Measurements from ENCODE around the gene TFPI.

Gene TFPI

GRCh38 chr2:187550857-187551256, 3.4 kb downstream of the TFPI start:
- Histone ChIP-seq H2AFZ (ENCODE audit: low read depth, low read length) (no peak overlapping the region), H3K9ac (ENCODE audit: low read depth, low read length) (no peak overlapping the region), H3K27ac (ENCODE audit: low read length) (no peak overlapping the region), H3K27me3 (ENCODE audit: insufficient read depth, low read length, poor library complexity) (no peaks in the 10 kb centered on the region), H3K36me3 (ENCODE audit: insufficient read depth, low read length) (peaks cover 3% of the 10 kb centered on the region; the same call in 1 of the 2 replicates), H3K4me3 (ENCODE audit: low read depth in 1 of 2, low read length in 2 of 2) (no peak overlapping the region), H3K79me2 (ENCODE audit: insufficient read depth, low read length) (peaks cover 4% of the 10 kb centered on the region), H3K4me1 (ENCODE audit: insufficient read depth, low read length) (peaks cover 40% of the 10 kb centered on the region), H4K20me1 (ENCODE audit: insufficient read depth, low read length) (no peaks in the 10 kb centered on the region), H3K4me2 (ENCODE audit: insufficient read depth, low read length) (no peak overlapping the region), H3K9me3 (ENCODE audit: insufficient read depth, low read length, severe bottlenecking) (no peaks in the 10 kb centered on the region)
- ATAC-seq (ENCODE audit: insufficient read depth, low read depth) (no peak), DNase-seq (no peak)
- no peak for TF ChIP-seq EZH2 (IDR thresholded peaks at IDR 0.05; ENCODE audit: borderline replicate concordance, low read depth, low read length, severe bottlenecking)
- TF ChIP-seq CTCF (IDR thresholded peaks at IDR 0.05; ENCODE audit: borderline replicate concordance, extremely low read depth, low read length, poor library complexity, severe bottlenecking), result no peak

GRCh38 chr2:187549951-187550555, 4.2 kb downstream of the TFPI start:
- no peak overlapping the region for H3K9ac ChIP-seq (ENCODE audit: low read depth, low read length)
- peaks cover 4% of the 10 kb centered on the region for H3K79me2 ChIP-seq (ENCODE audit: insufficient read depth, low read length)
- peaks cover 3% of the 10 kb centered on the region; the same call in 1 of the 2 replicates for H3K36me3 ChIP-seq (ENCODE audit: insufficient read depth, low read length)
- no peaks in the 10 kb centered on the region for H3K27me3 ChIP-seq (ENCODE audit: insufficient read depth, low read length, poor library complexity)
- no peak for TF ChIP-seq CTCF (IDR thresholded peaks at IDR 0.05; ENCODE audit: borderline replicate concordance, extremely low read depth, low read length, poor library complexity, severe bottlenecking)
- TF ChIP-seq EZH2 (IDR thresholded peaks at IDR 0.05; ENCODE audit: borderline replicate concordance, low read depth, low read length, severe bottlenecking), result no peak
- no peak overlapping the region for H2AFZ ChIP-seq (ENCODE audit: low read depth, low read length)
- DNase-seq, result no peak
- no peak for ATAC-seq (ENCODE audit: insufficient read depth, low read depth)
- H3K4me3 ChIP-seq (ENCODE audit: low read depth in 1 of 2, low read length in 2 of 2), result no peak overlapping the region
- no peaks in the 10 kb centered on the region for H3K9me3 ChIP-seq (ENCODE audit: insufficient read depth, low read length, severe bottlenecking)
- H3K4me2 ChIP-seq (ENCODE audit: insufficient read depth, low read length), result no peak overlapping the region
- no peak overlapping the region for H3K27ac ChIP-seq (ENCODE audit: low read length)
- H3K4me1 ChIP-seq (ENCODE audit: insufficient read depth, low read length), result peaks cover 35% of the 10 kb centered on the region
- no peaks in the 10 kb centered on the region for H4K20me1 ChIP-seq (ENCODE audit: insufficient read depth, low read length)

GRCh38 chr2:187549193-187549592, 5.0 kb downstream of the TFPI start:
- Histone ChIP-seq H3K4me1 (ENCODE audit: insufficient read depth, low read length) (peaks cover 27% of the 10 kb centered on the region; the same call in 1 of the 2 replicates), H3K9me3 (ENCODE audit: insufficient read depth, low read length, severe bottlenecking) (no peaks in the 10 kb centered on the region), H2AFZ (ENCODE audit: low read depth, low read length) (no peak overlapping the region), H3K4me2 (ENCODE audit: insufficient read depth, low read length) (no peak overlapping the region), H3K9ac (ENCODE audit: low read depth, low read length) (no peak overlapping the region), H3K27me3 (ENCODE audit: insufficient read depth, low read length, poor library complexity) (no peaks in the 10 kb centered on the region), H4K20me1 (ENCODE audit: insufficient read depth, low read length) (no peaks in the 10 kb centered on the region), H3K27ac (ENCODE audit: low read length) (no peak overlapping the region), H3K4me3 (ENCODE audit: low read depth in 1 of 2, low read length in 2 of 2) (no peak overlapping the region), H3K36me3 (ENCODE audit: insufficient read depth, low read length) (peaks cover 3% of the 10 kb centered on the region; the same call in 1 of the 2 replicates), H3K79me2 (ENCODE audit: insufficient read depth, low read length) (peaks cover 4% of the 10 kb centered on the region)
- ATAC-seq (ENCODE audit: insufficient read depth, low read depth), result no peak
- TF ChIP-seq CTCF (IDR thresholded peaks at IDR 0.05; ENCODE audit: borderline replicate concordance, extremely low read depth, low read length, poor library complexity, severe bottlenecking), result no peak
- TF ChIP-seq EZH2 (IDR thresholded peaks at IDR 0.05; ENCODE audit: borderline replicate concordance, low read depth, low read length, severe bottlenecking), result no peak
- DNase-seq, result no peak

Data from DND-41 (cell line).